ENCODE results near the gene ANTXR2.
"Not testable (repeated sequence)": the region's sequence is repeated elsewhere in the genome, so short reads cannot be mapped to it uniquely, and the experiment has no call there.

ANTXR2 gene

GRCh38 chr4:80072744-80073472 lies at the start of gene ANTXR2:
ANTXR2 (minus strand) TSS chr4:80073229; CDS start chr4:80072560, 669 bp downstream.
- peak in 2 of 4 experiments; percentile 32 to 45 for DNase-seq (ENCODE audit: low read depth in 4 of 4, low spot score in 1 of 4)

- DNase-seq (ENCODE audit: low read depth in 4 of 4, low spot score in 1 of 4): not testable (repeated sequence)
Measured at GRCh38 chr4:80121815-80122214, 48.8 kb upstream of the ANTXR2 start.

GRCh38 chr4:80119620-80120019 lies 46.6 kb upstream of the ANTXR2 start:
- not testable (repeated sequence) for DNase-seq (ENCODE audit: low read depth in 4 of 4, low spot score in 1 of 4)

GRCh38 chr4:80116516-80116915 lies 43.5 kb upstream of the ANTXR2 start:
- no peak for DNase-seq (ENCODE audit: low read depth in 4 of 4, low spot score in 1 of 4)

GRCh38 chr4:80115368-80116181 lies 42.5 kb upstream of the ANTXR2 start:
- DNase-seq (ENCODE audit: low read depth in 4 of 4, low spot score in 1 of 4): no peak

- no peak for DNase-seq (ENCODE audit: low read depth in 4 of 4, low spot score in 1 of 4)
Measured at GRCh38 chr4:80114732-80115265, 41.8 kb upstream of the ANTXR2 start.

GRCh38 chr4:80113615-80114014 lies 40.6 kb upstream of the ANTXR2 start:
- no peak for DNase-seq (ENCODE audit: low read depth in 4 of 4, low spot score in 1 of 4)

GRCh38 chr4:80112236-80112635 lies 39.2 kb upstream of the ANTXR2 start:
- DNase-seq (ENCODE audit: low read depth in 4 of 4, low spot score in 1 of 4): no peak

- DNase-seq (ENCODE audit: low read depth in 4 of 4, low spot score in 1 of 4): no peak
Measured at GRCh38 chr4:80111276-80111675, 38.2 kb upstream of the ANTXR2 start.

- no peak for DNase-seq (ENCODE audit: low read depth in 4 of 4, low spot score in 1 of 4)
Measured at GRCh38 chr4:80107374-80107773, 34.3 kb upstream of the ANTXR2 start.

- DNase-seq (ENCODE audit: low read depth in 4 of 4, low spot score in 1 of 4): no peak
Measured at GRCh38 chr4:80104927-80105326, 31.9 kb upstream of the ANTXR2 start.

- no peak for DNase-seq (ENCODE audit: low read depth in 4 of 4, low spot score in 1 of 4)
Measured at GRCh38 chr4:80103629-80104028, 30.6 kb upstream of the ANTXR2 start.

GRCh38 chr4:80101792-80102116 lies 28.7 kb upstream of the ANTXR2 start:
- no peak for DNase-seq (ENCODE audit: low read depth in 4 of 4, low spot score in 1 of 4)

- no peak for DNase-seq (ENCODE audit: low read depth in 4 of 4, low spot score in 1 of 4)
Measured at GRCh38 chr4:80101071-80101791, 28.2 kb upstream of the ANTXR2 start.

- DNase-seq (ENCODE audit: low read depth in 4 of 4, low spot score in 1 of 4): no peak
Measured at GRCh38 chr4:80099671-80100070, 26.6 kb upstream of the ANTXR2 start.

- no peak for DNase-seq (ENCODE audit: low read depth in 4 of 4, low spot score in 1 of 4)
Measured at GRCh38 chr4:80098635-80099034, 25.6 kb upstream of the ANTXR2 start.

GRCh38 chr4:80097400-80098177 lies 24.6 kb upstream of the ANTXR2 start:
- no peak for DNase-seq (ENCODE audit: low read depth in 4 of 4, low spot score in 1 of 4)

GRCh38 chr4:80096175-80096850 lies 23.3 kb upstream of the ANTXR2 start:
- no peak for DNase-seq (ENCODE audit: low read depth in 4 of 4, low spot score in 1 of 4)

GRCh38 chr4:80094191-80094590 lies 21.2 kb upstream of the ANTXR2 start:
- no peak for DNase-seq (ENCODE audit: low read depth in 4 of 4, low spot score in 1 of 4)

- no peak for DNase-seq (ENCODE audit: low read depth in 4 of 4, low spot score in 1 of 4)
Measured at GRCh38 chr4:80093563-80093962, 20.5 kb upstream of the ANTXR2 start.
